GM21515 (cell line): Measurements from ENCODE around the gene GLB1L3.
"Not testable (repeated sequence)": the region's sequence is repeated elsewhere in the genome, so short reads cannot be mapped to it uniquely, and the experiment has no call there.

Experiments used
- ATAC-seq: cut with Tn5 transposase; IDR thresholded peaks from one replicate; pipeline ENCODE4 v1.9.1; 2021; ENCODE audit not compliant: unreplicated experiment

Gene GLB1L3

GRCh38 chr11:134340354-134340964 lies 64.3 kb downstream of the GLB1L3 start:
- ATAC-seq, result no peak

GRCh38 chr11:134341805-134342571 lies 65.8 kb downstream of the GLB1L3 start:
- no peak for ATAC-seq

GRCh38 chr11:134342572-134343340 lies 66.6 kb downstream of the GLB1L3 start:
- ATAC-seq, result no peak

GRCh38 chr11:134343646-134344045 lies 67.5 kb downstream of the GLB1L3 start:
- ATAC-seq, result no peak

GRCh38 chr11:134344497-134345236 lies 68.5 kb downstream of the GLB1L3 start:
- not testable (repeated sequence) for ATAC-seq

GRCh38 chr11:134345237-134345550 lies 69.0 kb downstream of the GLB1L3 start:
- no peak for ATAC-seq

- ATAC-seq, result no peak
Measured at GRCh38 chr11:134346101-134346975, 70.2 kb downstream of the GLB1L3 start.

GRCh38 chr11:134346976-134347350 lies 70.8 kb downstream of the GLB1L3 start:
- ATAC-seq, result no peak

- no peak for ATAC-seq
Measured at GRCh38 chr11:134347441-134347840, 71.3 kb downstream of the GLB1L3 start.

GRCh38 chr11:134349109-134349801 lies 73.1 kb downstream of the GLB1L3 start:
- ATAC-seq, result no peak

- peak; percentile 28 for ATAC-seq
Measured at GRCh38 chr11:134349802-134350355, 73.7 kb downstream of the GLB1L3 start.

- ATAC-seq, result peak; percentile 64
Measured at GRCh38 chr11:134350381-134350780, 74.2 kb downstream of the GLB1L3 start.

GRCh38 chr11:134352111-134352510 lies 75.9 kb downstream of the GLB1L3 start:
- ATAC-seq, result no peak

GRCh38 chr11:134355136-134355535 lies 79.0 kb downstream of the GLB1L3 start:
- ATAC-seq, result no peak

GRCh38 chr11:134355656-134356055 lies 79.5 kb downstream of the GLB1L3 start:
- no peak for ATAC-seq

GRCh38 chr11:134356656-134357544 lies 80.7 kb downstream of the GLB1L3 start:
- ATAC-seq, result no peak

- ATAC-seq, result no peak
Measured at GRCh38 chr11:134357545-134357839, 81.3 kb downstream of the GLB1L3 start.

GRCh38 chr11:134358165-134358855 lies 82.1 kb downstream of the GLB1L3 start:
- ATAC-seq, result no peak
